HepG2 (cell line): ENCODE results near the gene FKBP14. TPM values are rescaled to one million over a fixed set of nuclear protein-coding genes. Genes with fewer than 3 reads are reported as not detected.

ENCODE experiments used
- ARNT2 ChIP-seq: sonication (generic); formaldehyde crosslinking; IDR thresholded peaks from 2 replicates; pipeline ENCODE4 v1.8.0; 2022; ENCODE audit warnings: mild to moderate bottlenecking, low read depth, missing genetic modification reagents, moderate library complexity
- HNF4A ChIP-seq: sonication (generic); formaldehyde crosslinking; IDR thresholded peaks from 2 replicates; pipeline ENCODE4 v1.4.0; 2020; ENCODE audit warnings: missing genetic modification reagents
- IKZF4 ChIP-seq: sonication (generic); formaldehyde crosslinking; IDR thresholded peaks from 2 replicates; pipeline ENCODE4 v1.5.1; 2020; ENCODE audit warnings: borderline replicate concordance, mild to moderate bottlenecking, low read depth, missing genetic modification reagents; ENCODE audit errors: not compliant biosample characterization
- NCOR1 ChIP-seq: fragments of 200-600 bp; sonication (generic); IDR thresholded peaks from 2 replicates; pipeline ENCODE4 v1.7.0; 2017; ENCODE audit warnings: antibody characterized with exemption, low read length, borderline replicate concordance
- NFYB ChIP-seq: sonication (generic); formaldehyde crosslinking; IDR thresholded peaks from 2 replicates; pipeline ENCODE4 v1.4.0; 2020; ENCODE audit warnings: missing genetic modification reagents
- PHF20 ChIP-seq: sonication (generic); formaldehyde crosslinking; IDR thresholded peaks from 2 replicates; pipeline ENCODE4 v1.5.0; 2020; ENCODE audit warnings: mild to moderate bottlenecking, missing genetic modification reagents
- TBL1XR1 ChIP-seq: fragments of 150-350 bp; IDR thresholded peaks from 2 replicates; pipeline ENCODE4 v1.6.1; 2014; ENCODE audit warnings: borderline replicate concordance, low read length; ENCODE audit not compliant: partially characterized antibody
- ZMYM2 ChIP-seq: sonication (generic); formaldehyde crosslinking; IDR thresholded peaks from 2 replicates; pipeline ENCODE4 v1.8.0; 2022; ENCODE audit warnings: mild to moderate bottlenecking, missing genetic modification reagents
- ZMYM4 ChIP-seq: sonication (generic); formaldehyde crosslinking; IDR thresholded peaks from 2 replicates; pipeline ENCODE4 v1.8.1; 2023; ENCODE audit warnings: mild to moderate bottlenecking, missing genetic modification reagents
- ZNF557 ChIP-seq: sonication (generic); formaldehyde crosslinking; IDR thresholded peaks from 2 replicates; pipeline ENCODE4 v1.4.0; 2020; ENCODE audit warnings: missing genetic modification reagents
- ZNF629 ChIP-seq: sonication (generic); formaldehyde crosslinking; conservative IDR thresholded peaks from 2 replicates; pipeline ENCODE4 v1.5.0; 2020; ENCODE audit warnings: missing genetic modification reagents
- ZSCAN22 ChIP-seq: sonication (generic); formaldehyde crosslinking; IDR thresholded peaks from 2 replicates; pipeline ENCODE4 v1.4.0; 2020; ENCODE audit warnings: mild to moderate bottlenecking, missing genetic modification reagents
- polyA plus RNA-seq, 8 experiments: library from polyadenylated mRNA; depleted of rRNA in 3 of 8; stranded (reverse) in 7 of 8; unstranded in 1 of 8; fragments of >200 nt; fragmentation: Illumina TruSeq in 4 of 8; extraction: Trizol in 4 of 8; gene quantifications; 2 replicates each; pipeline versions ENCODE4 v1.2.1 to v1.2.3, GENCODE V29; 2011 to 2016; ENCODE audit warnings: low read depth in 4 of 8, missing spikeins in 1 of 8, mixed read lengths in 1 of 8; ENCODE audit not compliant: insufficient read depth in 1 of 8
- total RNA-seq, 5 experiments: library from RNA; depleted of rRNA; stranded (reverse); fragments of >200 nt; fragmentation: Illumina TruSeq; extraction: Trizol; gene quantifications; 2 replicates each; pipeline ENCODE4 v1.2.3, GENCODE V29; 2016; ENCODE audit warnings: low read depth in 1 of 5
- TF ChIP-seq, protein P1 (sequence below): sonication (generic); formaldehyde crosslinking; conservative IDR thresholded peaks from 2 replicates; pipeline ENCODE4 v1.8.0; 2022; ENCODE audit warnings: missing genetic modification reagents
- TF ChIP-seq, protein P2 (sequence below), 2 experiments: sonication (generic) in 1 of 2; formaldehyde crosslinking in 1 of 2; IDR thresholded peaks; 2 replicates each; pipeline versions ENCODE4 v1.5.1 to v1.6.1; 2011 to 2020; ENCODE audit warnings: borderline replicate concordance in 1 of 2, low read depth in 1 of 2, low read length in 1 of 2, mild to moderate bottlenecking in 1 of 2, missing genetic modification reagents in 1 of 2, moderate library complexity in 1 of 2
- TF ChIP-seq, protein P3 (sequence below): sonication (generic); formaldehyde crosslinking; IDR thresholded peaks from 2 replicates; pipeline ENCODE4 v1.9.0; 2021; ENCODE audit warnings: mild to moderate bottlenecking, missing genetic modification reagents

FKBP14 gene
- total and polyA plus RNA-seq, 2 of the 13 experiments (the other 11 are each of a cell fraction or from before 2014, with no cell fraction given): 20.0 to 32.3 TPM

- TF ChIP-seq, protein P1, sequence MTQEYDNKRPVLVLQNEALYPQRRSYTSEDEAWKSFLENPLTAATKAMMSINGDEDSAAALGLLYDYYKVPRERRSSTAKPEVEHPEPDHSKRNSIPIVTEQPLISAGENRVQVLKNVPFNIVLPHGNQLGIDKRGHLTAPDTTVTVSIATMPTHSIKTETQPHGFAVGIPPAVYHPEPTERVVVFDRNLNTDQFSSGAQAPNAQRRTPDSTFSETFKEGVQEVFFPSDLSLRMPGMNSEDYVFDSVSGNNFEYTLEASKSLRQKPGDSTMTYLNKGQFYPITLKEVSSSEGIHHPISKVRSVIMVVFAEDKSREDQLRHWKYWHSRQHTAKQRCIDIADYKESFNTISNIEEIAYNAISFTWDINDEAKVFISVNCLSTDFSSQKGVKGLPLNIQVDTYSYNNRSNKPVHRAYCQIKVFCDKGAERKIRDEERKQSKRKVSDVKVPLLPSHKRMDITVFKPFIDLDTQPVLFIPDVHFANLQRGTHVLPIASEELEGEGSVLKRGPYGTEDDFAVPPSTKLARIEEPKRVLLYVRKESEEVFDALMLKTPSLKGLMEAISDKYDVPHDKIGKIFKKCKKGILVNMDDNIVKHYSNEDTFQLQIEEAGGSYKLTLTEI (CRISPR knock-in tag): no peak
- TF ChIP-seq NFYB (CRISPR knock-in tag) (no peak), ZNF557 (no peak), IKZF4 (CRISPR knock-in tag) (no peak), NCOR1 (peak; percentile 83), TBL1XR1 (no peak), ZMYM2 (peak; percentile 71; the same call in 1 of the 2 replicates), PHF20 (CRISPR knock-in tag) (no peak), ZMYM4 (no peak), HNF4A (CRISPR knock-in tag) (peak; percentile 70), ZNF629 (CRISPR knock-in tag) (peak; percentile 92), ZSCAN22 (CRISPR knock-in tag) (no peak), ARNT2 (no peak)
- TF ChIP-seq, protein P2, sequence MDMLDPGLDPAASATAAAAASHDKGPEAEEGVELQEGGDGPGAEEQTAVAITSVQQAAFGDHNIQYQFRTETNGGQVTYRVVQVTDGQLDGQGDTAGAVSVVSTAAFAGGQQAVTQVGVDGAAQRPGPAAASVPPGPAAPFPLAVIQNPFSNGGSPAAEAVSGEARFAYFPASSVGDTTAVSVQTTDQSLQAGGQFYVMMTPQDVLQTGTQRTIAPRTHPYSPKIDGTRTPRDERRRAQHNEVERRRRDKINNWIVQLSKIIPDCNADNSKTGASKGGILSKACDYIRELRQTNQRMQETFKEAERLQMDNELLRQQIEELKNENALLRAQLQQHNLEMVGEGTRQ (IDR thresholded peaks at IDR 0.05; ENCODE audit: low read depth, low read length): no peak
- TF ChIP-seq, protein P2 (CRISPR knock-in tag; IDR thresholded peaks at IDR 0.05; ENCODE audit: borderline replicate concordance): no peak
- TF ChIP-seq, protein P3, sequence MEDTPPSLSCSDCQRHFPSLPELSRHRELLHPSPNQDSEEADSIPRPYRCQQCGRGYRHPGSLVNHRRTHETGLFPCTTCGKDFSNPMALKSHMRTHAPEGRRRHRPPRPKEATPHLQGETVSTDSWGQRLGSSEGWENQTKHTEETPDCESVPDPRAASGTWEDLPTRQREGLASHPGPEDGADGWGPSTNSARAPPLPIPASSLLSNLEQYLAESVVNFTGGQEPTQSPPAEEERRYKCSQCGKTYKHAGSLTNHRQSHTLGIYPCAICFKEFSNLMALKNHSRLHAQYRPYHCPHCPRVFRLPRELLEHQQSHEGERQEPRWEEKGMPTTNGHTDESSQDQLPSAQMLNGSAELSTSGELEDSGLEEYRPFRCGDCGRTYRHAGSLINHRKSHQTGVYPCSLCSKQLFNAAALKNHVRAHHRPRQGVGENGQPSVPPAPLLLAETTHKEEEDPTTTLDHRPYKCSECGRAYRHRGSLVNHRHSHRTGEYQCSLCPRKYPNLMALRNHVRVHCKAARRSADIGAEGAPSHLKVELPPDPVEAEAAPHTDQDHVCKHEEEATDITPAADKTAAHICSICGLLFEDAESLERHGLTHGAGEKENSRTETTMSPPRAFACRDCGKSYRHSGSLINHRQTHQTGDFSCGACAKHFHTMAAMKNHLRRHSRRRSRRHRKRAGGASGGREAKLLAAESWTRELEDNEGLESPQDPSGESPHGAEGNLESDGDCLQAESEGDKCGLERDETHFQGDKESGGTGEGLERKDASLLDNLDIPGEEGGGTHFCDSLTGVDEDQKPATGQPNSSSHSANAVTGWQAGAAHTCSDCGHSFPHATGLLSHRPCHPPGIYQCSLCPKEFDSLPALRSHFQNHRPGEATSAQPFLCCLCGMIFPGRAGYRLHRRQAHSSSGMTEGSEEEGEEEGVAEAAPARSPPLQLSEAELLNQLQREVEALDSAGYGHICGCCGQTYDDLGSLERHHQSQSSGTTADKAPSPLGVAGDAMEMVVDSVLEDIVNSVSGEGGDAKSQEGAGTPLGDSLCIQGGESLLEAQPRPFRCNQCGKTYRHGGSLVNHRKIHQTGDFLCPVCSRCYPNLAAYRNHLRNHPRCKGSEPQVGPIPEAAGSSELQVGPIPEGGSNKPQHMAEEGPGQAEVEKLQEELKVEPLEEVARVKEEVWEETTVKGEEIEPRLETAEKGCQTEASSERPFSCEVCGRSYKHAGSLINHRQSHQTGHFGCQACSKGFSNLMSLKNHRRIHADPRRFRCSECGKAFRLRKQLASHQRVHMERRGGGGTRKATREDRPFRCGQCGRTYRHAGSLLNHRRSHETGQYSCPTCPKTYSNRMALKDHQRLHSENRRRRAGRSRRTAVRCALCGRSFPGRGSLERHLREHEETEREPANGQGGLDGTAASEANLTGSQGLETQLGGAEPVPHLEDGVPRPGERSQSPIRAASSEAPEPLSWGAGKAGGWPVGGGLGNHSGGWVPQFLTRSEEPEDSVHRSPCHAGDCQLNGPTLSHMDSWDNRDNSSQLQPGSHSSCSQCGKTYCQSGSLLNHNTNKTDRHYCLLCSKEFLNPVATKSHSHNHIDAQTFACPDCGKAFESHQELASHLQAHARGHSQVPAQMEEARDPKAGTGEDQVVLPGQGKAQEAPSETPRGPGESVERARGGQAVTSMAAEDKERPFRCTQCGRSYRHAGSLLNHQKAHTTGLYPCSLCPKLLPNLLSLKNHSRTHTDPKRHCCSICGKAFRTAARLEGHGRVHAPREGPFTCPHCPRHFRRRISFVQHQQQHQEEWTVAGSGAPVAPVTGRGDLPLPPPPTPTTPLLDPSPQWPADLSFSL (CRISPR knock-in tag): no peak
Observed at GRCh38 chr7:30022991-30023390, 3.5 kb downstream of the FKBP14 start (continued).
